ENCODE results near the gene PSMD13.

The PSMD13 gene

GRCh38 chr11:299951-300735, 63.4 kb downstream of the PSMD13 start:
- H3K4me3 ChIP-seq (ENCODE audit: low read length), result no peak overlapping the region
- TF ChIP-seq CTCF (conservative IDR thresholded peaks at IDR 0.05; ENCODE audit: low read depth, low read length), result peak; percentile 23
- DNase-seq (ENCODE audit: low read depth), result no peak

All from retinal pigment epithelial cell (primary cell).